ENCODE data around the gene TRIB2. TPM values are rescaled to one million over a fixed set of nuclear protein-coding genes. Genes with fewer than 3 reads are reported as not detected.
A peak's percentile ranks its signal among the peaks of the same experiment; 100 is the strongest.
"Not testable (repeated sequence)": the region's sequence is repeated elsewhere in the genome, so short reads cannot be mapped to it uniquely, and the experiment has no call there.

The TRIB2 gene
- total and polyA plus RNA-seq, 11 donors: 31.2 to 140 (median 41.4) TPM

DNA sequence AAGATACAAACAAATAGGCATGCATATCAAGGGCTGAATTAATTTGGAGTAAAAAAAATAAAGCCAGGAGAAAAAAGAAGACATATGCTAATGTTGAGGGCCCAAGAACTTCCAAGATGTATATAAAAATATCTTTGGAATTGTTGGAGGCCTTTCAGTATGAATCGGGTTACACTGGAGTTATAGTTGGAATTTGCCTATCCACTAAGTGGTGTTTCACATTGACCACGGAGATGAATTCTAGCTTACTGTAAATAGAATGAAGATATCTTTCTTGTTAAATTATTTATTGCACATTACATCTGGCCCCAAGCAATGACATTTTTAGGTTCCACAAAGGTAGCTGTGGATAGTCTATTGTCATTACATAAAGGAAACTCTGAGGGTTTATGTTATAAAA, 38.5 kb upstream of the TRIB2 start:
- no peaks in the 10 kb centered on the region for H3K27me3 ChIP-seq
- WGBS, 4 donors: 61 to 72% (median 71%) methylated on average over 2 of the region's 2 CpGs
- no peaks in the 10 kb centered on the region for H3K9me3 ChIP-seq
- H3K36me3 ChIP-seq: no peaks in the 10 kb centered on the region
- ATAC-seq (no peak), DNase-seq (no peak)
- H3K4me1 ChIP-seq: peaks cover 0 to 10% (median 0%) of the 10 kb centered on the region in 12 donors
- intact Hi-C loops (cut with DNase I): no loop called here
- no peak for TF ChIP-seq POLR2A (IDR thresholded peaks at IDR 0.05)
- TF ChIP-seq, protein P1, sequence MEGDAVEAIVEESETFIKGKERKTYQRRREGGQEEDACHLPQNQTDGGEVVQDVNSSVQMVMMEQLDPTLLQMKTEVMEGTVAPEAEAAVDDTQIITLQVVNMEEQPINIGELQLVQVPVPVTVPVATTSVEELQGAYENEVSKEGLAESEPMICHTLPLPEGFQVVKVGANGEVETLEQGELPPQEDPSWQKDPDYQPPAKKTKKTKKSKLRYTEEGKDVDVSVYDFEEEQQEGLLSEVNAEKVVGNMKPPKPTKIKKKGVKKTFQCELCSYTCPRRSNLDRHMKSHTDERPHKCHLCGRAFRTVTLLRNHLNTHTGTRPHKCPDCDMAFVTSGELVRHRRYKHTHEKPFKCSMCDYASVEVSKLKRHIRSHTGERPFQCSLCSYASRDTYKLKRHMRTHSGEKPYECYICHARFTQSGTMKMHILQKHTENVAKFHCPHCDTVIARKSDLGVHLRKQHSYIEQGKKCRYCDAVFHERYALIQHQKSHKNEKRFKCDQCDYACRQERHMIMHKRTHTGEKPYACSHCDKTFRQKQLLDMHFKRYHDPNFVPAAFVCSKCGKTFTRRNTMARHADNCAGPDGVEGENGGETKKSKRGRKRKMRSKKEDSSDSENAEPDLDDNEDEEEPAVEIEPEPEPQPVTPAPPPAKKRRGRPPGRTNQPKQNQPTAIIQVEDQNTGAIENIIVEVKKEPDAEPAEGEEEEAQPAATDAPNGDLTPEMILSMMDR (IDR thresholded peaks at IDR 0.05): no peak
- no peak overlapping the region for H3K27ac ChIP-seq
- H3K4me3 ChIP-seq: no peak overlapping the region

- H3K4me3 ChIP-seq: no peak overlapping the region
- WGBS, 4 donors: 88 to 96% (median 94%) methylated on average over 5 of the region's 5 CpGs
Observed at GRCh38 chr2:12679550-12680072, 37.1 kb upstream of the TRIB2 start.

GRCh38 chr2:12680115-12680514, 36.6 kb upstream of the TRIB2 start:
- H3K27me3 ChIP-seq; ATAC-seq; H3K4me3 ChIP-seq; DNase-seq; H3K27ac ChIP-seq; H3K9me3 ChIP-seq; H3K36me3 ChIP-seq; H3K4me1 ChIP-seq; intact Hi-C loops (cut with DNase I): not testable (repeated sequence)
- WGBS, 4 donors: 0 to 93% (median 44%) methylated on average over 1 of the region's 1 CpG

More at GRCh38 chr2:12679550-12680072, 37.1 kb upstream of the TRIB2 start:
- DNase-seq (no peak), ATAC-seq (peak in 1 of 4 donors; percentile 27)
- Histone ChIP-seq H3K4me1 (peaks cover 0 to 9% (median 5%) of the 10 kb centered on the region in 12 donors), H3K9me3 (no peaks in the 10 kb centered on the region), H3K27me3 (no peaks in the 10 kb centered on the region), H3K27ac (no peak overlapping the region), H3K36me3 (no peaks in the 10 kb centered on the region)
- TF ChIP-seq, protein P1 (IDR thresholded peaks at IDR 0.05): no peak
- intact Hi-C loops (cut with DNase I): no loop called here

DNA sequence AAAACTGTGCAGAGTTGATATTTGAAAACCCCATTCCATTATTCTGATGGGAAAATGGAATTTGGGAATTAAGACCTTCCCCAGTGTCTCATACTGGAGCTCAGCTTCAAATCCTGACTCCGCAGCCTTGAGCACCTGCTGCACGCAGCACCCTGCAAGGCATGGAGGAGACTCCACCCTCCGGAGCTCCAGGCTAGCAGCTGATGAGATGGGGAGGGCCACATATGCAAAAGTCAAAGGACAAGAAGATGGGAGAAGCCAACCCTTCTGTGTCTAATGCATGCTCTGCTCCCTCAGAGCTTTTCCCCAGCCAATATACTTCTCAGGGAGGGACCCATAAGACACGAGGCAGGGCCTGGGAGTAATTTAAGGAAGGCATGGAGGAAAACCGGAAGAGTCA, 34.7 kb upstream of the TRIB2 start:
- no peaks in the 10 kb centered on the region for H3K9me3 ChIP-seq
- no peak for TF ChIP-seq POLR2A (IDR thresholded peaks at IDR 0.05)
- TF ChIP-seq, protein P1 (IDR thresholded peaks at IDR 0.05): no peak
- no peak overlapping the region for H3K4me3 ChIP-seq
- peaks cover 0 to 12% (median 0%) of the 10 kb centered on the region in 12 donors for H3K4me1 ChIP-seq
- ATAC-seq (no peak), DNase-seq (no peak)
- intact Hi-C loops (cut with DNase I): no loop called here
- 87 to 89% (median 88%) methylated on average over 5 of the region's 5 CpGs for WGBS, 4 donors
- no peaks in the 10 kb centered on the region for H3K36me3 ChIP-seq
- H3K27me3 ChIP-seq: no peaks in the 10 kb centered on the region
- no peak overlapping the region for H3K27ac ChIP-seq
